ENCODE measurements around the gene DOCK9. TPM values are rescaled to one million over a fixed set of nuclear protein-coding genes. Genes with fewer than 3 reads are reported as not detected.
A peak's percentile ranks its signal among the peaks of the same experiment; 100 is the strongest.

Gene DOCK9
- total RNA-seq, 8 experiments from 2014 or later = 1.8 to 39.0 (median 4.9) TPM

DNA sequence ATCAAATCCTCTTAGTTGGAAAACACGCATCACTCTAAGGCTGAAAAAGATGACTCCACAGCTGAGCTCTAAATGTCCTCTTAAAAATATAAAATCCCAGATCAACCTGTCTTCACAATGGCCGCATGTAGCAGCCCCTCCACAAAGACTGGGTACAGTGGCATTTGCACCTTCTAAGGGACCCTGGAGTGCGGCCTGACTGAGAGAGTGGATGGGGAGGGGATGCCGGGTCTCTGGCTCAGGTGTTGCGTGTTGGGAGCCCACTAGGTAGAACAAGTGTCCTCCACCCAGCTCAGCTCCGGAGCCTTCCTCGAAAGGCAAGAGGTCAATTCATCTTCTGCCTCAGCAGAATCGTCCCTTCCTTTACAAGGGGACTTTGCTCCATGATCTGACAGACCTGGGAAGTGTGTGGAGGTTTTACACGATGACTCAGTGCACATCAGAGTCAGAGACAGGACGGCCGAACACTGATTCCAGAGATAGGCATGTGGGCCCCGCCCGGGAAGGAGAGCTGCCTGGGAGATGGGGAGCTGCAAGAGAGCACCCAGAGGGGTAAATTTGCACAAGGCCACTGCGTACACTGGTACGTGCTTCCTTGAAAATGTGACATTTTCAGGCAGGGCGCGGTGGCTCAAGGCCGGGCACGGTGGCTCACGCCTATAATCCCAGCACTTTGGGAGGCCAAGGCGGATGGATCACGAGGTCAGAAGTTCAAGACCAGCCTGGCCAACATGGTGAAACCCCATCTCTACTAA is 201.8 kb downstream of the DOCK9 start:
- in situ Hi-C loops (cut with MboI; ENCODE audit: low pct_unique_long_range_greater_than_20kb in 2 of 9, low sequenced_read_pairs in 9 of 9, unreplicated experiment in 9 of 9) = no loop called here
- no peak overlapping the region for H3K27ac ChIP-seq
- no peak overlapping the region for H3K4me3 ChIP-seq
- ATAC-seq (replicated peaks in 6 of 8) = peak in 2 of 8 experiments; percentile 46 to 87
- 46 to 96% (median 90%) methylated on average over 2 to 9 of the region's 22 CpGs; no CpG with 5 or more reads in 2 of the 10 experiments for WGBS, 10 experiments
- H3K4me1 ChIP-seq (replicated peaks in 1 of 2) = no peaks in the 10 kb centered on the region

DNA sequence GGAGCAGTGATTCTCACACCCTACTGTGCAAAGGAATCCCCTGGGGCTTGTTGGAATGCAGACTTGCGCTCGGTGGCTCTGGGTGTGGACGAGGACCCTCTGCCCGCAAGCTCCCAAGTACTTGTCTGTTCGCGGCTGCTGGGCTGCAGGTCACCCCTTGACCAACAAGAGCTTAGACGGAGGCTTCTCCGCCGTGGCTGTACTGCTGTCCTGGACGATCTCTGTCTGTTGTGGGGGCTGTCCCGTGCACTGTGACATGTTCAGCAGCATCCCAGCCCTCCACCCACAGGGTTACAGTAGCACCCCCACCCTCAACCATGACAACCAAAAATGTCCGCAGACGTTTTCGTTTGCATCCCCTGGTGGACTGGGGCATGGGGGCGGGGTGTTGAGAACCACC is 202.5 kb downstream of the DOCK9 start:
- H3K4me1 ChIP-seq (replicated peaks in 1 of 2) = no peaks in the 10 kb centered on the region
- ATAC-seq (replicated peaks in 6 of 8) = no peak
- H3K4me3 ChIP-seq = no peak overlapping the region
- in situ Hi-C loops (cut with MboI; ENCODE audit: low pct_unique_long_range_greater_than_20kb in 2 of 9, low sequenced_read_pairs in 9 of 9, unreplicated experiment in 9 of 9) = no loop called here
- WGBS, 10 experiments = 40 to 90% (median 72%) methylated on average over 1 to 8 of the region's 15 CpGs; no CpG with 5 or more reads in 6 of the 10 experiments
- no peak overlapping the region for H3K27ac ChIP-seq

DNA sequence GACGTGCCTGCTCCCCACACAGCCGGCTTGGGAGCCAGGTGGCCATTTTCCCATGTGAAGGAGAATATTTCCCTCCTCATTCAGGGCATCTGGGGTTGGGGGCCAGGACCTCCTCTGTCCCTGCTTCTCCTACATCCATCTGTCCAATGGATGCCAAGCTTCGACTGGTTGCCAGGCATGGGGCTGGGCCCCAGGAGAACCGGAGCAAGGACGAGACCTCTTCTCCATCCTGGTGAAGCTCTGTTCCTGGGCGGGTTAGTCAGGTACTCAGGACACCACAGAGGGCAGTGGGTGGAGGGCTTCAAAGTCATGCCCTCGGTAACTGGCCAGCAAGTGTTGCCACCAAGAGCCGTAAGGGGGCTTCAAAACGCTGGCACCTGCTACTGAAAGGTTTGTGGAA is 203.1 kb downstream of the DOCK9 start:
- 20 to 100% (median 91%) methylated on average over 1 to 4 of the region's 9 CpGs; no CpG with 5 or more reads in 2 of the 10 experiments for WGBS, 10 experiments
- in situ Hi-C loops (cut with MboI; ENCODE audit: low pct_unique_long_range_greater_than_20kb in 2 of 9, low sequenced_read_pairs in 9 of 9, unreplicated experiment in 9 of 9) = no loop called here

DNA sequence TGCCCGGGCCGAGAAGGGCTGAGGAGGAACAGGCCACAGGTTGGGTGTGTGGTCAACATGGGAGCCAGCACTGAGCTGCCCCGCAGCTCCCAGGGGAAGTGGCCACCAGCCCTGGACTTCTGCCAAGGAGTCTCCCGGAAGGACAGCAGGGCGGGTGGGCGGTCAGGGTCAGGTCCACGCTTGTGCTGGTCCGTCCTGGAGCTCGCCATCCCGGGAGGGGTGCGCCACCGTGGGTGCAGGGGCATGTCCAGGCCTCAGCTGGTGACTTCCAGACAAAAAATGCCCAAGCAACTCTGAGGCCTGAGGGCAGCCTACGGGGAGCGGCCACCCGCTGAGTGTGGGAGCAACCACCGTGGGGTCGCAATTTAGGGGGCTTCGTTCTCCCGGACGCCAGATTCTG is 203.9 kb downstream of the DOCK9 start:
- Histone ChIP-seq H3K27ac (no peak overlapping the region), H3K4me3 (no peak overlapping the region), H3K4me1 (replicated peaks in 1 of 2) (no peaks in the 10 kb centered on the region)
- in situ Hi-C loops (cut with MboI; ENCODE audit: low pct_unique_long_range_greater_than_20kb in 2 of 9, low sequenced_read_pairs in 9 of 9, unreplicated experiment in 9 of 9) = no loop called here
- 85 to 93% (median 88%) methylated on average over 2 to 9 of the region's 20 CpGs; no CpG with 5 or more reads in 7 of the 10 experiments for WGBS, 10 experiments
- no peak for ATAC-seq (replicated peaks in 6 of 8)

More for the DNA sequence above, 203.1 kb downstream of the DOCK9 start:
- H3K27ac ChIP-seq = no peak overlapping the region
- no peaks in the 10 kb centered on the region for H3K4me1 ChIP-seq (replicated peaks in 1 of 2)
- no peak overlapping the region for H3K4me3 ChIP-seq
- no peak for ATAC-seq (replicated peaks in 6 of 8)

DNA sequence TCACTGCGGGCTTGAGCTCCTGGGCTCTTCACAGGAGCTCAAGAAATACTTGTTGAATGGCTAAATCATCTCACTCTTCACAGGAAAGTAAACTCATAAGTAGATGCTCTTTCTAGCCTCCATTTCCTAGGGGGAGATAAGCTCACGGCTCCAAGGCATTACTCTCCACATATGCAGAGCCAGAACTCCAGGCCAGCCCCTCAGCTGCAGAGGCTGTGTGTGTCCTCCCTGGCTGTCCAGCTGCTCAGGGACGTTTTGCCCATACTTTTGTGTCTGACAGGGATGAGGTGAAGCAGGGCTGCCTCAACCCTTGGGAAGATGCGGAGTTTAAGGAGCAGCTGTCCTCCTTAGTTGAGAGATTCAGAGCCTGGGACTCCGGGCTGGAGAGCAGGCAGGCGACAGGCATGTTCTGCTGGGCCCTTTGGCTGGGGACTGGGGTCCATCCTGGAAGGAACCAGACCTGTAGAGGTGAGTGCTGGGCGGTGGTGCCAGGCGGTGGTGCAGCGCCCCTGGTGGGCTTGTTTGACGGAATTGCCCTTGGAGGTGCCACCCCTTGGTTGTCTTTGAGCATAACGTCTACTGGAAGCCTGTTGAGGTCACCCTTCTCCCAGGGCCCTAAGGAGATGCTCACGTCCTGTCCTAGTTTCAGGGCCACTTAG is 204.9 kb downstream of the DOCK9 start:
- ATAC-seq (replicated peaks in 6 of 8) = no peak
- in situ Hi-C loops (cut with MboI; ENCODE audit: low pct_unique_long_range_greater_than_20kb in 2 of 9, low sequenced_read_pairs in 9 of 9, unreplicated experiment in 9 of 9) = no loop called here
- 60 to 100% (median 73%) methylated on average over 1 to 7 of the region's 12 CpGs; no CpG with 5 or more reads in 3 of the 10 experiments for WGBS, 10 experiments
- Histone ChIP-seq H3K4me3 (no peak overlapping the region), H3K27ac (no peak overlapping the region), H3K4me1 (replicated peaks in 1 of 2) (no peaks in the 10 kb centered on the region)

DNA sequence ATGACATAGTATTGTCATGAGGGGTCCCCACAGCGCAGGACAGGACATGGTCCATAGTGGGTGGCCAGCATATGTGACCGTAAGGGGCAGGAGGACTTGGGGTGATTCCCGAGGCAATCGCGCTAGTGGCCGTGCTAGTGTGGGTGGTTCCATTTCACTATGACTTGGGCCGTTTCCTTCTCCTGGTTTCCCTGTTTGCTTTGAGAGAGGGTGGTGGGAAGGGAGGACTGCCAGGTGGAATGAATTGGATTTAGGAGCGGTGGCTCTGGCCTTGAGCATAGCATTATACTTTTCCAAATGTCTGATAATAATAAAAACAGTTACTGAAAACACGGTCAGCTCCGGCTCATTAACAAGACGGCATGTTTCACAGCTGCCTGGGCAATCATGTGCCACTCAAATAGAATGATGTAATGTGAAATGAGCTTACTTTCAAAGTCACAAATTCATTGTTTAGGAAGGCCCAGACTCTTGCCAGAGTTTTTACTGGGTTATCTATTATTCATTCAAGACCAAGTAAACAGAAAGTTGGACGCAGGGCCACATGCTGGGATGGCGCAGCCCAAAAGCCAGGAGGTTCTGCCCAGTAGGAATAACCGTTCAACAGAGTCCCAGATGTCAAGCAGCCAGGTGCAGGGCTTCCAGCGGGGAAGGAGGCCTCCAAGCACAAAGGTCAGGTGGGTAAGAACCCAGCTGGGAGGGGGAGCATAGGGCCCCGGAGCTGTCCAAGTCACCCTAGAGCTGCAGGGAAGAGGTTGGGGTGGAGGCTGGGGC is 205.8 kb downstream of the DOCK9 start:
- Histone ChIP-seq H3K4me1 (replicated peaks in 1 of 2) (no peaks in the 10 kb centered on the region), H3K4me3 (no peak overlapping the region), H3K27ac (no peak overlapping the region)
- no peak for ATAC-seq (replicated peaks in 6 of 8)
- in situ Hi-C loops (cut with MboI; ENCODE audit: low pct_unique_long_range_greater_than_20kb in 2 of 9, low sequenced_read_pairs in 9 of 9, unreplicated experiment in 9 of 9) = no loop called here
- 22 to 100% (median 80%) methylated on average over 1 to 14 of the region's 16 CpGs; no CpG with 5 or more reads in 1 of the 10 experiments for WGBS, 10 experiments

DNA sequence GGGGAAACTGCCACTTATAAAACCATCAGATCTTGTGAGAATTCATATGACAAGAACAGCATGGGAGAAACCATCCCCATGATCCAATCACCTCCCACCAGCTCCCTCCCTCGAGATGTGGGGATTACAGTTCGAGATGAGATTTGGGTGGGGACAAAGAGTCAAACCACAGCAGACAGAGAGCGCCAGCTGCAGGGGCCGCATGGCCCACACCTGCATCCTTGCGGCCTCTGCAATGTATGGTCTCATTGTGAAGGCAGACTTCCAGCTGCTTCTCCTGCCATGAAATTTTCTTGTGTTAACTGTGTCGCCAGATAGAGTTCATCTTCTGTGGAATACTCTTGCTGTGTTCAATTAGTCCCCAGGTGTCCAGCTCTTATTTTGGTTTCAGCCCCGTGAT is 208.1 kb downstream of the DOCK9 start:
- no peaks in the 10 kb centered on the region for H3K4me1 ChIP-seq (replicated peaks in 1 of 2)
- in situ Hi-C loops (cut with MboI; ENCODE audit: low pct_unique_long_range_greater_than_20kb in 2 of 9, low sequenced_read_pairs in 9 of 9, unreplicated experiment in 9 of 9) = no loop called here
- no peak for ATAC-seq (replicated peaks in 6 of 8)
- 0 to 100% (median 58%) methylated on average over 1 to 2 of the region's 7 CpGs; no CpG with 5 or more reads in 2 of the 10 experiments for WGBS, 10 experiments
- H3K27ac ChIP-seq = no peak overlapping the region
- no peak overlapping the region for H3K4me3 ChIP-seq

DNA sequence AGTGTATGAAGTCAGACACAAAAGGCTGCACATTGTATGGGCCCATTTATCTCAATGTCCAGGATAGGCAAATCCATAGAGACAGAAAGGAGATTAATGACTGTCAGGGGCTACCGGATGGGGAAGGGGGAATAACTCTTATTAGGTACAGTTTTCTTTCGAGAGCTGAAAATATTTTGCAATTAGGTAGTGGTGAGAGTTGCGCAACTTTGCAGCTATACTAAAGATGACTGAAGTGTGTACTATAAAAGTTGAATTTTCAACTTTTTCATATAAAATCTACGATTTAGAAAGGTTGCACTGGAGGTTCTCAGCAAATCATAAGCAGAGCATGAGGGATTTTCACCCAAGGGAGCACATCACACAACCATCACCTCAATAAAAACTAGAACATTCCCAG is 209.3 kb downstream of the DOCK9 start:
- no peak for ATAC-seq (replicated peaks in 6 of 8)

DNA sequence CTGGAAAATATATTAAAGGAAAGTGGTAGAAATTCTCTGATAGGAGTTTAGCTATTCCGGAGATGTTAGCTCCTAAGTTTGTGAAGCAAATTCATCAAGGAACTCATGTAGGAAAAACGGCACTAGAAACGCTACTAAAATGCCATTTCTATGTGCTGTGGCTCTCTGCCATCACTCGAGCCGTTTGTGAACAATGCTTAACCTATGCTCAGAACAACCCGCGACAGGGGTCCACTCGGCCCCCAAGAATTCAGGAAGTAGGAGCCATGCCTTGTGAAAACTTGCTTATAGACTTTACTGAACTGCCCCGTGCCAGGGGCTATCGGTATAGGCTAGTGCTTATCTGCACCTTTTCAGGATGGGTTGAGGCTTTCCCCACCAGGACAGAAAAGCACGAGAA is 211.2 kb downstream of the DOCK9 start:
- 0 to 93% (median 76%) methylated on average over 1 to 10 of the region's 11 CpGs; no CpG with 5 or more reads in 2 of the 10 experiments for WGBS, 10 experiments
- H3K4me1 ChIP-seq (replicated peaks in 1 of 2) = peaks cover 0 to 3% of the 10 kb centered on the region in 2 donors
- ATAC-seq (replicated peaks in 6 of 8) = no peak
- H3K4me3 ChIP-seq = no peak overlapping the region
- no peak overlapping the region for H3K27ac ChIP-seq
- in situ Hi-C loops (cut with MboI; ENCODE audit: low pct_unique_long_range_greater_than_20kb in 2 of 9, low sequenced_read_pairs in 9 of 9, unreplicated experiment in 9 of 9) = no loop called here

More for the DNA sequence above, 209.3 kb downstream of the DOCK9 start:
- in situ Hi-C loops (cut with MboI; ENCODE audit: low pct_unique_long_range_greater_than_20kb in 2 of 9, low sequenced_read_pairs in 9 of 9, unreplicated experiment in 9 of 9) = no loop called here
- no peak overlapping the region for H3K4me3 ChIP-seq
- no peak overlapping the region for H3K27ac ChIP-seq
- H3K4me1 ChIP-seq (replicated peaks in 1 of 2) = no peaks in the 10 kb centered on the region
- 55 to 100% (median 88%) methylated on average over 1 to 4 of the region's 4 CpGs; no CpG with 5 or more reads in 2 of the 10 experiments for WGBS, 10 experiments

DNA sequence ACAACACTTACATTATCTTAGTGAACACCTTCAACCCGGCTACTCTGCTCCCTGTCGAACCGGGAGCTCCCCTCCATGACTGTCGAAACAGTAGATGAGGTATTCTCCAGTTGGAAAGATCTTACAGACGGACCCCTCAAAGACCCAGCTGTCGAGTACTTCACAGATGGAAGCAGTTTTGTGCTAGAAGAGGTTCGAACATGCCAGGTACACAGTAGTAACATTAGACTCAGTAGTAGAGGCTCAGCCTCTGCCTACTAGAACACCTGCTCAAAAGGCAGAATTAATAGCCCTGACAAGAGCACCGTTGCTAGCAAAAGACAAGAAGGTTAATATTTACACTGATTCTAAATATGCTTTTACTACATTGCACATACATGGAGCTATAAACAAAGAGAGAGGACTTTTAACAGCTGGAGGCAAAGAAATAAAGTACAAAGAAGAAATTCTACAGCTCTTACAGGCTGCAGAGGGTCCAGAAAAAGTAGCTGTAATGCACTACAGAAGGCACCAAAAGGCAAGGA is 211.8 kb downstream of the DOCK9 start:
- no peak overlapping the region for H3K4me3 ChIP-seq
- ATAC-seq (replicated peaks in 6 of 8) = no peak
- 35 to 93% (median 70%) methylated on average over 2 to 8 of the region's 8 CpGs; no CpG with 5 or more reads in 3 of the 10 experiments for WGBS, 10 experiments
- in situ Hi-C loops (cut with MboI; ENCODE audit: low pct_unique_long_range_greater_than_20kb in 2 of 9, low sequenced_read_pairs in 9 of 9, unreplicated experiment in 9 of 9) = no loop called here
- peaks cover 0 to 3% of the 10 kb centered on the region in 2 donors for H3K4me1 ChIP-seq (replicated peaks in 1 of 2)
- H3K27ac ChIP-seq = no peak overlapping the region

DNA sequence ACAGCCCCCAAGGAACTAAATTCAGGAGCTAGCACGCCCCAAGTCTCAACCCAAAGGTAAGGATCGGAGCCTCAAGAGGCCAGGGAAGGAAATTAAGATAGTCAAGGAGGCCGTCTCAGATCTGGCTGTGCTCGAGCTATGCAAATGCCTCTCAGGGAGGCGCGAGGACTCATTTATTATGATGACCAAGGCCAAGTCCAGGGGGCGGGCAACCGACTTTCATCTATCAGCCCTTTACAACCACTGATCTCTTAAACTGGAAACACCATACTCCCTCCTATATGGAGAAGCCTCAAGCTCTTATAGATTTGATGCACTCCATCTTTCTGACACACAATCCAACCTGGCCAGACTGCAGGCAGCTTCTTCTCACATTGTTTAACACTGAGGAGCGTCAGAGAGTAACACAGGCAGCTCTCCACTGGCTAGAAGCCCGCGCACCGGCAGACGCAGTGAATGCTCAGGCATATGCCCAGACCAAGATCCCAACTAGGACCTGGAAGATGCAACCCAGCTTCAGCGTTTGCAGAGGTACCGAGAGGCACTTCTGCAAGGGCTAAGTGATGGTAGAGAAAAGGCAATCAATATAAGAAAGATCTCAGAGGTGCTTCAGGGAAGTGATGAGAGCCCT is 215.8 kb downstream of the DOCK9 start:
- in situ Hi-C loops (cut with MboI; ENCODE audit: low pct_unique_long_range_greater_than_20kb in 2 of 9, low sequenced_read_pairs in 9 of 9, unreplicated experiment in 9 of 9) = no loop called here
- Histone ChIP-seq H3K27ac (no peak overlapping the region), H3K4me1 (replicated peaks in 1 of 2) (peaks cover 0 to 3% of the 10 kb centered on the region in 2 donors), H3K4me3 (no peak overlapping the region)
- peak in 3 of 8 experiments; percentile 48 to 77 (median 75) for ATAC-seq (replicated peaks in 6 of 8)
- WGBS, 10 experiments = 50 to 100% (median 85%) methylated on average over 1 to 9 of the region's 15 CpGs; no CpG with 5 or more reads in 1 of the 10 experiments
